ENCODE results near the gene SPATA6.
"Not testable (repeated sequence)": the region's sequence is repeated elsewhere in the genome, so short reads cannot be mapped to it uniquely, and the experiment has no call there.

SPATA6 gene

GRCh38 chr1:48338257-48338656 lies 133.7 kb downstream of the SPATA6 start:
- no peak for DNase-seq

- no peak for DNase-seq
Observed at GRCh38 chr1:48333316-48333715, 138.7 kb downstream of the SPATA6 start.

GRCh38 chr1:48332115-48332514 lies 139.9 kb downstream of the SPATA6 start:
- DNase-seq, result no peak

GRCh38 chr1:48329905-48330304 lies 142.1 kb downstream of the SPATA6 start:
- no peak for DNase-seq

- DNase-seq, result no peak
Observed at GRCh38 chr1:48329486-48329885, 142.5 kb downstream of the SPATA6 start.

GRCh38 chr1:48311829-48312228 lies 160.2 kb downstream of the SPATA6 start:
- not testable (repeated sequence) for DNase-seq

GRCh38 chr1:48309564-48310082 lies 162.4 kb downstream of the SPATA6 start:
- no peak for DNase-seq

GRCh38 chr1:48302652-48303051 lies 169.4 kb downstream of the SPATA6 start:
- no peak for DNase-seq

- no peak for DNase-seq
Observed at GRCh38 chr1:48294656-48295055, 177.3 kb downstream of the SPATA6 start.

- DNase-seq, result not testable (repeated sequence)
Observed at GRCh38 chr1:48294094-48294493, 177.9 kb downstream of the SPATA6 start.

- no peak for DNase-seq
Observed at GRCh38 chr1:48292706-48293105, 179.3 kb downstream of the SPATA6 start.

- no peak for DNase-seq
Observed at GRCh38 chr1:48291421-48291820, 180.6 kb downstream of the SPATA6 start.

- no peak for DNase-seq
Observed at GRCh38 chr1:48285525-48285924, 186.5 kb downstream of the SPATA6 start.

GRCh38 chr1:48284696-48285420 lies 187.1 kb downstream of the SPATA6 start:
- not testable (repeated sequence) for DNase-seq

- not testable (repeated sequence) for DNase-seq
Observed at GRCh38 chr1:48282329-48282728, 189.7 kb downstream of the SPATA6 start.

GRCh38 chr1:48277437-48277836 lies 194.6 kb downstream of the SPATA6 start:
- DNase-seq, result not testable (repeated sequence)

- no peak for DNase-seq
Observed at GRCh38 chr1:48266576-48266975, 205.4 kb downstream of the SPATA6 start.

GRCh38 chr1:48263041-48263440 lies 209.0 kb downstream of the SPATA6 start:
- DNase-seq, result no peak

- DNase-seq, result no peak
Observed at GRCh38 chr1:48261881-48262400, 210.1 kb downstream of the SPATA6 start.

- DNase-seq, result no peak
Observed at GRCh38 chr1:48258106-48258505, 213.9 kb downstream of the SPATA6 start.

- no peak for DNase-seq
Observed at GRCh38 chr1:48254254-48254653, 217.8 kb downstream of the SPATA6 start.

- no peak for DNase-seq
Observed at GRCh38 chr1:48251821-48252220, 220.2 kb downstream of the SPATA6 start.

GRCh38 chr1:48251323-48251722 lies 220.7 kb downstream of the SPATA6 start:
- no peak for DNase-seq

- DNase-seq, result no peak
Observed at GRCh38 chr1:48250572-48250971, 221.4 kb downstream of the SPATA6 start.

GRCh38 chr1:48249868-48250267 lies 222.1 kb downstream of the SPATA6 start:
- no peak for DNase-seq

All from SW 1271 (cell line).